ENCODE measurements around the gene TEAD4.

TEAD4 gene

GRCh38 chr12:3034067-3034750, 75.0 kb downstream of the TEAD4 start:
- DNase-seq: no peak

- DNase-seq: no peak
These were observed 76.0 kb downstream of the TEAD4 start for GRCh38 chr12:3035171-3035570.

- DNase-seq: no peak
These were observed 76.9 kb downstream of the TEAD4 start for GRCh38 chr12:3035815-3036702.

- DNase-seq: no peak
These were observed 77.9 kb downstream of the TEAD4 start for GRCh38 chr12:3036901-3037600.

- no peak for DNase-seq
These were observed 79.0 kb downstream of the TEAD4 start for GRCh38 chr12:3038166-3038565.

GRCh38 chr12:3038926-3039510, 79.8 kb downstream of the TEAD4 start:
- DNase-seq: no peak

GRCh38 chr12:3040026-3040656, 80.9 kb downstream of the TEAD4 start:
- DNase-seq: no peak

- no peak for DNase-seq
These were observed 81.7 kb downstream of the TEAD4 start for GRCh38 chr12:3040663-3041544.

GRCh38 chr12:3041558-3042164, 82.5 kb downstream of the TEAD4 start:
- DNase-seq: no peak

- no peak for DNase-seq
These were observed 83.2 kb downstream of the TEAD4 start for GRCh38 chr12:3042394-3042793.

- DNase-seq: no peak
These were observed 83.6 kb downstream of the TEAD4 start for GRCh38 chr12:3042826-3043225.

- no peak for DNase-seq
These were observed 84.2 kb downstream of the TEAD4 start for GRCh38 chr12:3043406-3043805.

- no peak for DNase-seq
These were observed 85.0 kb downstream of the TEAD4 start for GRCh38 chr12:3044141-3044630.

GRCh38 chr12:3045494-3045893, 86.3 kb downstream of the TEAD4 start:
- DNase-seq: no peak

- no peak for DNase-seq
These were observed 86.8 kb downstream of the TEAD4 start for GRCh38 chr12:3045989-3046388.

GRCh38 chr12:3046441-3047200, 87.4 kb downstream of the TEAD4 start:
- DNase-seq: no peak

GRCh38 chr12:3047961-3048360, 88.8 kb downstream of the TEAD4 start:
- no peak for DNase-seq

- DNase-seq: no peak
These were observed 89.3 kb downstream of the TEAD4 start for GRCh38 chr12:3048540-3048939.

- no peak for DNase-seq
These were observed 90.0 kb downstream of the TEAD4 start for GRCh38 chr12:3049176-3049575.

GRCh38 chr12:3049611-3050249, 90.5 kb downstream of the TEAD4 start:
- DNase-seq: no peak

All from NCI-H1417 treated with DMSO at 0.1 percent for 48 hours (cell line).